ENCODE results near the gene AGBL4.
"Not testable (repeated sequence)": the region's sequence is repeated elsewhere in the genome, so short reads cannot be mapped to it uniquely, and the experiment has no call there.

The AGBL4 gene

DNA sequence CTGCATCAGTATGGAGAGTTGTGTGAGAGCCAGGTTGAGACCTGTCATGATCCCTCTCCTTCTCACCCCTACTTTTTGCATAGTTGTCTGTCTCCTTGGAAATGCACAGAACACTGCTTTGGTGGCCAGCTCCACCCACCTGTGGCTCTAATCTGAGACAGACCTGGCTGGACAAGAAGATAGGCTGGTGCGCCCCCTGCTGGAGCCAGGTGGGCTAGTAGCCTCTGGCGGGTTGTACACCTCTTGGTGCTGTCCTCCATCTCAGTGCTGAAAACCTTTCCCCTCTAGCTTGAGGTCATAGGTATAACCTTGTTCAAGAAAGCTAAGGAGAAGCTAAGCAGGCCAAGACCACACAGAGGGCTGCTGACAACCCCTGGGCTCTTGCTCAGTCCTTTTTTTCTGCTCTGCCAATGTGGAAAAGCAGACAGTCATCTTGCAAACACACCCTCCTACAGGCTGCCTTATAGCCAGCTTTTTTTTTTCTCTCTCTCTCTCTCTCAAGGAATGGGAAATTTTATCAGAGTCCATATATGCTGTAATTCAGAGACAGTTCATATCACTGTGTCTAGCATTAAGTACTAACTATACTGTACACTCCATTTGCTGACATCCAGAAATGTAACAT lies 1492.9 kb downstream of the AGBL4 start:
- peak; percentile 32 for DNase-seq (ENCODE audit: low read depth)

DNA sequence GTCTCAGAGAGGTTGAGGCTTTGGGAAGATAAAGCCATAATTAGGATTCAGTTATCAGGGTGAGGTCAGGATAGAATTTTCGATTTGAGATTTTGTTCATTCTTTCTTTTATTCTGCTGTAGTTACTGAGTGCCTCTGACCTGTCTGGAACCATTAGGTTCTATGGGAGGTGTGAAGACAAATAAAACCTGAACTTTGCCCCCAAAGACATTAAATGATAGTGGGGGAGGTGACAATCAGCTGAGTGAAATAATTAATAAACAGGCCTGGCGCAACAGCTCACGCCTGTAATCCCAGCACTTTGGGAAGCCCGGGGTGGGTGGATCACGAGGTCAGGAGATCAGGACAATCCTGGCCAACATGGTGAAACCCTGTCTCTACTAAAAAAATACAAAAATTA lies 1496.7 kb downstream of the AGBL4 start:
- no peak for DNase-seq (ENCODE audit: low read depth)

DNA sequence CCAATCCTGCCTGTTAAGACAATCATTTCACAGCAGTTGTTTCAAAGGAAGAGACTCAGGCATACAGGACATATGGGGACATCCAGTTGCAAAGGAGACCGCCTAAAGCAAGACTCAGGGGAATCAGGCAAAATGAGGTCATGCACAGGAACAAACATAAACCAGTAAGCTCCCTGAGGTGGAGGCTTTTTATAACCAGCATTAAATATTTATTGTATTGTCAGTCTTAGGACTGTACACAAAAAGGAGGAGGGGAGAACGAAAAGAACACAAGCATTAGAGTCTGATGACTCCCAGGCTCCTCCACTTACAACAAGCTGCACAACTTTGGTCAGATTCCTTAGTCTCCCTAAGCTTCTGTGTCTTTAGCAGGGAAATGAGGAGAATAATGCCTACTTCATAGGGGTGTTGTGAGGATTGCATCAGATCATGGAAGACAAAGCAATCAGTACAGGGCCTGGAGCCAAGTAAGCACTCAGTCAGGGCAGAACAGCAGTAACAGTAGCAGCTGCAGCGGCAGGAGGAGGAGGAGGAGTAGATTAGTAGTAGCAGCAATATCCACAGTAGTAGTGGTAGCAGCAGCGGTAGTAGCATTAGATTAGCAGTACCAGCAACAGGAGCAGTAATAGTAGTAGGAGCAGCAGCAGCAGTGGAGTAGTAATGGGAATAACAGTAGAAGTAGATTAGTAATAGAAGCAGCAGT lies 1497.6 kb downstream of the AGBL4 start:
- no peak for DNase-seq (ENCODE audit: low read depth)

DNA sequence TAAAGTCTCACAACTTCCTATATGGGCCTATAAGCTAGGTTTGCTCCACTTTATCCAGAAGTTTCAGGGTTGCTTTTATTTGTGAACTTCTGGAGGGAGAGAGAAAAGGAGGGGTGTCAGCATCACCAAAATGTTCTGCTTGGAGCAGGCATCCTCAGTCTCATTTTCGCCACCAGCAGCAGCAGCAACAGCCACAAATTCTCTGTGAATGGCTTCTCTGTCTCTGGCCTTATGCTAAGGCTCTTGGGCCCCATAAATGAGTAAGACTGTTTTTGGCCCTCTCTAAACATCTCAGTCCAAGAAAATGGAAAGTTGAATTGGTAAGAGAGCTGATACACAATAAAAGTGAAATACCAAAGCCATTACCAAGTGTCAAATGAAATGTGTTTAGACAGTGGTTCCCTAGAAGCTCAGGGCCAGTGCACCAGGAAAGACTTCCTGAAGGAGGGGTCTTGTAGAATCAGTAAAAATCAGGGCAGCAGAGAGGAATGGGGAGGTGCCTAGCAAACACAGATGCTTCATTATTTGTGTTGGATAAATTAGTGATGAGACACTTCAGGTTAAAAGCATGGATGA lies 1498.8 kb downstream of the AGBL4 start:
- no peak for DNase-seq (ENCODE audit: low read depth)

DNA sequence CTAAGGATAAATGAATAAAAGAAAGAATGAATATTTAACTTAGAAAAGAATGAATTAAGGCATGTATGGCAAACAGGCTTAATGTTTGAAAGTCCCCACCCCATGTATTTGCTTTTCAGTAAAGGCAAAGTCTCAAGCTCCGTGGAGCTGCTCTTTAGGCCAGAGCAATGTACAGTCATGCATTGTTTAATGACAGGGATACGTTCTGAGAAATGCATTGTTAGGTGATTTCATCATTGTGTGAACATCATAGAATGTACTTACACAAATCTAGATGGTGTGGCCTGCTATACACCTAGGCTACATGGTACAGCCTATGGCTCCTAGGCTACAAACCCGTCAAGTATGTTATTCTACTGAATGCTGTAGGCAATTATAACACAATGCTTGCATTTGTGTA lies 1500.2 kb downstream of the AGBL4 start:
- DNase-seq (ENCODE audit: low read depth), result no peak

DNA sequence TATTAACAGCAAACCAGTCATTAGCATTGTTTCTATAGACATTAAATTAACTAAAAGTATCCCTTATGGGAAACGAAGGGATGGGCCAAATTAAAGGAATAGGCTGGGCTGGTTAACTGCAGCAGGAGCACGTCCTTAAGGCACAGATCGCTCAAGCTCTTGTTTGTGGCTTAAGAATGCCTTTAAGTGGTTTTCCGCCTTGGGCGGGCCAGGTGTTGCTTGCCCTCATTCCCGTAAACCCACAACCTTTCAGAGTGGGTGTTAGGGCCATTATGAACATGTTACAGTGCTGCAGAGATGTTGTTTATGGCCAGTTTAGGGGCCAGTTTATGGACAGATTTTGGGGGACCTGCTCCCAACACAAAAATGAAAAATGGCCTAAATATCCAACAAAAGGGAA lies 1503.9 kb downstream of the AGBL4 start:
- not testable (repeated sequence) for DNase-seq (ENCODE audit: low read depth)

DNA sequence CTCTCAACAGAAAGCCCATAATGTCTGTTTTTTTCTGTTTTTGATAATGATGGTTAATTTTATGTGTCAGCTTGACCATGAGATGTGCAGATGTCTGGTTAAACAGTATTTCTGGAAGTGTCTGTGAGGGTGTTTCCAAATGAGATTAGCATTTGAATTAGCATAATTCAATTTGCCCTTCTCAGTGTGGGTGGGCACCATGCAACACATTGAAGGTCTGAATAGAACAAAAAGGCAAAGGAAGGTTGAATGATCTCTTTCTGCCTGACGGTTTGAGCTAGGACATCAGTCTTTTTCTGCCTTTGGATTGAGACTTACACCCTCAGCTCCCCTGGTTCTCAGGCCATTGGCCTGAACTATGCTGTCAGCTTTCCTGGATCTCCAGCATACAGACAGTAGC lies 1516.9 kb downstream of the AGBL4 start:
- no peak for DNase-seq (ENCODE audit: low read depth)

DNA sequence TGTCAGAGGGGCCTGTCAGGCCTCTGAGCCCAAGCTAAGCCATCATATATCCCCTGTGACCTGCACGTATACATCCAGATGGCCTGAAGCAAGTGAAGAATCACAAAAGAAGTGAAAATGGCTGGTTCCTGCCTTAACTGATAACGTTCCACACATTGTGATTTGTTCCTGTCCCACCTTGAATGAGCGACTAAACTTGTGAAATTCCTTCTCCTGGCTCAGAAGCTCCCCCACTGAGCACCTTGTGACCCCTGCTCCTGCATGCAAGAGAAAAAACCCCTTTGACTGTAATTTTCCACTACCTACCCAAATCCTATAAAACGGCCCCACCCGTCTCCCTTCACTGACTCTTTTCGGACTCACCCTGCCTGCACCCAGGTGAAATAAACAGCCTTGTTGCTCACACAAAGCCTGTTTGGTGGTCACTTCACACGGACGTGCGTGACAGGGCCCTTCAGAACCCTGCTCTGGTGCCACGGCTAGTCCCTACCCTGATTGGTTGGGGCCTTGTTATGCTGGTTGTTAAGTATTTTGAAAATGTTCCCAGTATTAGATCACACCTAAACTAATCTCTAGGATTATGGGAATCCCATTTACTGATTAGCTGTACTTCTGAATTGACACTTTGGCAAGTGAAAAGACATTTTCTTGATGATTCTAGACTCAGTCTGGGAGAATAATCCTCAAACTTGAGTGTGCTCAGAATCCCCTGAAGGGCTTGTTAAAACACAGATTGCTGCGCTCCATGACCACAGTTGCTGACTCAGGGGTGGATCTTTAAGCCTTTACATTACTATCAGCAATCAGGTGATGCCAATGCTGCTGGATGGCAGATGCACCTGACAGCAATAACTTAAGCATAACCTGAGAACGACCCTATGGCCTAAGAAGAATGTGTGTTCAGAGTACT lies 1523.0 kb downstream of the AGBL4 start:
- DNase-seq (ENCODE audit: low read depth), result no peak

DNA sequence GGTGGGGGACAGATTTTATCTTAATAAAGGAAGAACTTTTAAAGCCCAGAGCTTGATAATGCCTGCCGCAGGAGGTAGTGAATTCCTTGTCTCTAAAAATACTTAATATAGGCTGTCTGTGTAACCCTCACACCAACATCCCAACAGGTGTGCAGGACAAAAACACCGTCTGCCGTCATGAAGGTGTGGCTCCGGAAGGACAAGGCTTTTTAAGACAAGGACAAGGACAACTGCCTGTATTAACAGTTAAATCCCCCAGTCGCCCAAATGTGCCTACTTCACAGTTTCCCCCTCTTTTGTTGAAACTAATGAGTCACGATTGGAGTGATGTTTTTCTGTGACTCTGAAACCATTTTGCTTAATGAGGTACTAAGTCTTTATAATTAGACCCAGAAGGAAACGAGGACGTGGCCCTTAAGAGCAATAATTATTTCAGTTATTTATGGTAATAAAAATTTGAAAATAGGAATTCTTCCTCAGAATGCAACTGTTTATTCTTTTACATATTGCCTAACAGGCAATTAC lies 1524.5 kb downstream of the AGBL4 start:
- DNase-seq (ENCODE audit: low read depth), result no peak

DNA sequence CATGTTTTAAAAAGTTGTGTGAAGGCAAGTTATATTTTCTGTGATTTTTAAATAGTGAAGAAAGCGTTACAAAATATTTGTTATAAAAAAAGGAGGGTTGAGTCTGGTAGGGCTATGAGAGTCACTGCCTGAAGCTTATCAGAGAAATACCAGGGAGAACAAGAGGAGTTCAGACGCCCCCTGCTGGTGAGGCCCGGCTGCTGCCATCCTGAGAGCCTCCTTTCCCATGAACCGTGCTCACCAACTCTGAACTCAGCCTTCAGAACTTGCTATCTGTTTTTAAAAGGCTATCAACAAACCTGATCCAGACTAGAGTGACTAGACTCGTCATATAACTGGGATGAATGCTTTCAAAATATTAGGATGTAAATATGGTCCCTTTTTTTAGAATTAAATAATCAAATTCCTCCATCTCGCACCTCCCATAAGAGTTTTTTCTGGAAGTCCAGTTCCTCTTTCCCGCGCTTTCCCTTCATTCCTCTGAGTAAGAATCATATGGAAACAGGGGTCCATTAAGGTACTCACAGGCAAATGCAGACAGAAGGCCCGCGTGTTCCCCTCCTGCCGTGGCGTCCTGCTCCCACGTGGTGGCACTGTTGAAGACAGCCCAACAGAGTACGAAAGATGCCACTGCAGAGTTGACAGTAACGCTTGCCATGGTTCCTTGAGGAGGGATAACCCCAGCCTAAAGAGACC lies 1525.5 kb downstream of the AGBL4 start:
- peak; percentile 42 for DNase-seq (ENCODE audit: low read depth)

DNA sequence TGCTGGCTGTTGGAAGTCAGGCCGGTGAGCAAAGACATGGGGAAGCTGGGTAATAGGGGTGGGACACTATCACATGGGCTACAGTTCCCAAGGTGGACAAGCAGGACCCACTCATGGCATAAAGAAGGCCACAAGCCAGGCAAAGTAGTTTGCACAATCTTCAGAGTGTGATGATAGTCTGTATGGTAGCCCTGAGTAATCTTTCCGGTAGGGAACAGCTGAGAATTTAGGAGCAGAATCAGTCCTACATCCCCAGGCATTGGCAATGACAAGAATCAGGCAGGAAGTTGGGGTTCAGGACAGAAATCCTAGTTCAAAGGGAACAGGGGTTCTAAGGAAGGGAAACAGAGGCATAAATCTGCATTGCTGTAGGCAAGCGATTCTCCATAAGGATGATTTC lies 1527.8 kb downstream of the AGBL4 start:
- DNase-seq (ENCODE audit: low read depth), result no peak

DNA sequence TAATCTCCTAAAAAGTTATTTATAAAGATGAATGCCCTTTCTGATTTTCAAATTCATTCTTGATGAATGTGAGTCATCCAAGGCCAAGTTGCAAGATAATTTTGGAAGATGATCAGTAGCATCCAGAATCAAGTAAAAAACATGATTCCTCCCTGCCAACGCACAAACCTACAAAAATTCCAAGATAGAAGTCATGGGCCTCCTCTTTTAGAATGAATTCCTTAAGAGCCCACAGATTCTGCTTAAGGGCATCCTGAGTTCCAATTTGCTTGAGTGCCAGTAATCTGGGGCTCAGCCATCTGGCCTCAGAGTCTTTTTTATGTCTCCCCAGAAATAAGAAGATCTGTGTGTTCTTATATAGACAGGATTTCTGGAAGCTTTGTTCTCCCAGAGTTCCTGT lies 1528.6 kb downstream of the AGBL4 start:
- DNase-seq (ENCODE audit: low read depth), result no peak

DNA sequence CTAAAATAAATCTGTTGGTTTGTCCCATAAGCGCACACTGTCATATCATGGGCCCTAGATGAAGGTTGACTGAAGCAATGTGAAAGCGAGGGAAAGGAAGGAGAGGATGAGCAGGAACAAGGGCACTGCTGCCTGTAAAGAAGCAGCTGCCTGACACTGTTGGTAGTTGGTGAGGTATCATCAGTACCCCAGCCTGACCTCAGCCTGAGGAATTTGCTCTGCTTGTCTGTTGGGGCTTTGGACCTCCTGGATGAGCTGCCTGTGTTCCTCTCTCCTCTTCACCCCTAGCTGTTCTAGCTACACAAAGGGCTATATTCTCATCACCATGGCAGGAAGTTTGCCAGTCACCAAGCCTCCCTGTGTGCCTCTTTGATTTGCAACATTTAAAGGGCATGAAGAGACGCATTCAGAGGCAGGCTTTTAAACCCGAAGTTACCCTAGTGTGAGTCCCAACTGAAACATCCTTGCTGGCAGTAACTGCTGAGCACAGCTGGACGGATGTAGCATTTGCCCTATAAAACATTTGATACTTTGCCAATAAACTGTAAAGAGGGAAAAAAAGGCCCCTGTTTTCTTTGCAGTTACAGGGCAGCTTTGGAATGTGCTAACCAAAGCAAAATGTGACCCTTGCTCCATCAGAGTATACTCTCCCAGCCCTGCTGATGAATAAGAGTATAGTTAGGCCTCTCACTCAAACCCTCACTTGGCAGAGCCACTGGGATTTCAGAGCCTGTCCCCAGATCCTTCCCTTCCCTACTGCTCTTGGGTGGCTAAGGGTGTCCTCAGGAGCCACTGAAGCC lies 1529.6 kb downstream of the AGBL4 start:
- DNase-seq (ENCODE audit: low read depth), result no peak

DNA sequence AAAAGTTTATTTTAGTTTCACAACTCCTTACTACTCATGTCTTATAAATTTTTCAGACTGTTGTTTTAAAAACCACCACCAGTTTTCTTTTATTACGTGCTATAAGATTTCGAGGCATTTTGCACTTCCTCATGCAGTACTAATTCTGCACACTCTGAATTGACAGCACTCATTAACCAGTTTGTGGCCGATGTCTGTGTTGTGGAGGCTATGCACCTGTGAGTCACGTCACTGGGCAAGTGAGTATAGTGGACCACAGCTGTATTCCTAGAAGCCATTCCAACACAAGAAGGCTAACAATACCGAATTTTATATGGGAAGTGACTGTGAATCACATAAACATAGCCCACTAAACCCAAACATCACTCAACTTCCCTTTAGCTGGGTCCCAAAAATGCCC lies 1530.7 kb downstream of the AGBL4 start:
- no peak for DNase-seq (ENCODE audit: low read depth)

DNA sequence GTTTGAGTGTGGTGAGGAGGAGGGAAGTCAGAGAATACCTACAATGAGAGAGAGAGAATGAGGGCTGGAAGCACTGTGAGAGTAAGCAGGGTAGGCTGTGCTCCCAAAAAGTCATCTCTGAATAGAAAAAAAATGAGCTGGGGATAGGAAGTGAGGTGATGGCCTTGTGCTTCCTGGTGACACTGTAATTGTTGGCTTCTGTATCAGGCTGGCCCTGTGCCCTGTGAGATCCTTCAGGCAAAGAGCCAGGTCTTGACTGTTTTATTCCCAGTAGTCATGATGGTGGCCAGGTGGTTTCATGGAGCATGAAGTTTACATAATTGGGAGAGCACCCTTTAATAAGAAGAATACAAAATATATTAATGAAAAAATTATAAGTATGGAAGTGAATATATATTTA lies 1531.4 kb downstream of the AGBL4 start:
- DNase-seq (ENCODE audit: low read depth), result no peak

DNA sequence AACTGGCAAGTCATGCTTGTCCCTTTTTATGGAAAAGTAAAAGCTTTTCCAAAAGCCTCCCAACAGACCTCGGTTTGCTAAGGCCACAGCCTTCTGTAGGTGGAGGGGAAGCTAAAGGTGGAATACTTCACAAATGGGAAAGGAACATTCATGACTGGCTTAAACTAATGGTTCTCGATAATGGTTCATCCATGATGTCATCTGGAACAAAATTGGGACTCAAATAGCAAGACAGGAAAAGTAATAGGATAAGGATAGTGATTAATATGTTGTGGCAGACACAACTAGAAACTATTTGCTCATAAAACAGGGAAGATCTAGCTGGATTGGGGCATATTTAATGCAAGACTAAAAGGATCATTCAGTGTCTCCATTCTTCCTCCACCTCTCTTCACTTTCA lies 1535.0 kb downstream of the AGBL4 start:
- DNase-seq (ENCODE audit: low read depth), result no peak

All from CMK (cell line).